Neural progenitor cell (in vitro differentiated cells): ENCODE results near the gene SSBP2. TPM values are rescaled to one million over a fixed set of nuclear protein-coding genes. Genes with fewer than 3 reads are reported as not detected.

ENCODE experiments used
- DNase-seq: peaks from one replicate; pipeline ENCODE4 v3.0.0-alpha.2; 2016; ENCODE audit warnings: low spot score
- H2AFZ ChIP-seq: fragments of 200-600 bp; sonication (generic); replicated peaks from 2 replicates; pipeline ENCODE4 v1.6.1; 2016; ENCODE audit warnings: antibody characterized with exemption
- H3F3A ChIP-seq: fragments of 200-600 bp; sonication (generic); 2 replicates; pipeline ENCODE4 v1.6.1; 2016; ENCODE audit warnings: antibody characterized with exemption, low read depth
- H3K27ac ChIP-seq: fragments of 200-600 bp; sonication (generic); 2 replicates; pipeline ENCODE4 v1.5.1; 2016; ENCODE audit warnings: mild to moderate bottlenecking
- H3K27me3 ChIP-seq: fragments of 200-600 bp; sonication (generic); 2 replicates; pipeline ENCODE4 v1.6.1; 2016; ENCODE audit warnings: mild to moderate bottlenecking, moderate library complexity
- H3K36me3 ChIP-seq: fragments of 200-600 bp; sonication (generic); 2 replicates; pipeline ENCODE4 v1.5.1; 2016
- H3K4me1 ChIP-seq: fragments of 200-600 bp; sonication (generic); 2 replicates; pipeline ENCODE4 v1.6.1; 2016; ENCODE audit warnings: mixed run types
- H3K4me2 ChIP-seq: fragments of 200-600 bp; sonication (generic); 2 replicates; pipeline ENCODE4 v1.6.1; 2016
- H3K4me3 ChIP-seq: fragments of 200-600 bp; sonication (generic); 2 replicates; pipeline ENCODE4 v1.5.1; 2016
- H3K79me2 ChIP-seq: fragments of 200-600 bp; sonication (generic); 2 replicates; pipeline ENCODE4 v1.6.1; 2016; ENCODE audit warnings: low read depth
- H3K9ac ChIP-seq: fragments of 200-600 bp; sonication (generic); 2 replicates; pipeline ENCODE4 v1.6.1; 2016
- H3K9me3 ChIP-seq: fragments of 200-600 bp; sonication (generic); 2 replicates; pipeline ENCODE4 v1.5.1; 2016; ENCODE audit warnings: low read depth
- H4K20me1 ChIP-seq: fragments of 200-600 bp; sonication (generic); 2 replicates; pipeline ENCODE4 v1.6.1; 2016; ENCODE audit warnings: low read depth
- H3K27ac Mint-ChIP-seq: 3 replicates; pipeline ENCODE4 v1.8.0; 2021; ENCODE audit warnings: mixed read lengths
- H3K27me3 Mint-ChIP-seq: 2 replicates; pipeline ENCODE4 v1.8.0; 2022; ENCODE audit warnings: low read depth, mild to moderate bottlenecking, inconsistent platforms, moderate library complexity, mixed read lengths; ENCODE audit not compliant: insufficient read depth
- H3K36me3 Mint-ChIP-seq: 3 replicates; pipeline ENCODE4 v1.8.0; 2021; ENCODE audit warnings: mixed read lengths
- H3K4me1 Mint-ChIP-seq: 3 replicates; pipeline ENCODE4 v1.8.0; 2021; ENCODE audit warnings: mixed read lengths
- H3K4me3 Mint-ChIP-seq: 3 replicates; pipeline ENCODE4 v1.8.0; 2021; ENCODE audit warnings: mild to moderate bottlenecking, moderate library complexity, mixed read lengths
- H3K9me3 Mint-ChIP-seq: 3 replicates; pipeline ENCODE4 v1.8.0; 2020; ENCODE audit warnings: mixed read lengths
- EZH2 ChIP-seq: fragments of 200-600 bp; sonication (generic); IDR thresholded peaks from 2 replicates; pipeline ENCODE4 v1.6.1; 2017; ENCODE audit warnings: antibody characterized with exemption, mild to moderate bottlenecking, moderate library complexity
- EZH2phosphoT487 ChIP-seq: fragments of 200-600 bp; sonication (generic); IDR thresholded peaks from 2 replicates; pipeline ENCODE4 v1.6.1; 2017; ENCODE audit warnings: antibody characterized with exemption
- total RNA-seq: library from RNA; depleted of rRNA; stranded (reverse); fragments of >200 nt; gene quantifications from 2 replicates; pipeline ENCODE4 v1.2.3, GENCODE V29; 2015; ENCODE audit warnings: low replicate concordance
- TF ChIP-seq, protein P1 (sequence below): fragments of 200-600 bp; sonication (generic); IDR thresholded peaks from 2 replicates; pipeline ENCODE4 v1.5.1; 2017; ENCODE audit warnings: antibody characterized with exemption, mild to moderate bottlenecking

The SSBP2 gene
- total RNA-seq, 1 donor from 2014 or later = 175 TPM

DNA sequence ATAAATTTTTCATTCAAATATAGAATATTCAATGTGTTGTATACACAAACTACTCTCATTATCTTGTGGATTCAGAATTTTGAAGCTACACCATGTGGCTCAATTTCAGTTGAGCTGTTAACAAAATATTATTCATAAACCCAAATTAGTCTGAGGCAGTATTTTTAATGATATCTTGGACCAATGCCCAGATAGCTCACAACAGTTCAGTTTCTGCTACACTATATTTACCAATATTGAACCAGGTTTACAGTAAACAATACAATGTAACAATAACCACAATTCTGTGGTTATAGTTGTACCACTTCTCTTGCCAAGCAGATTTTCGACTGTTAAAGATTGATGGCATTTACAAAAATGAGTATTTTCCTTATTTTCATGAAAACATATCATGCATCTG lies 99.9 kb downstream of the SSBP2 start:
- no peaks in the 10 kb centered on the region for H3K4me1 ChIP-seq
- no peaks in the 10 kb centered on the region for H3K27me3 Mint-ChIP-seq
- H3K4me3 ChIP-seq = no peak overlapping the region
- no peak overlapping the region for H2AFZ ChIP-seq
- TF ChIP-seq EZH2phosphoT487 (no peak), EZH2 (no peak)
- TF ChIP-seq, protein P1, sequence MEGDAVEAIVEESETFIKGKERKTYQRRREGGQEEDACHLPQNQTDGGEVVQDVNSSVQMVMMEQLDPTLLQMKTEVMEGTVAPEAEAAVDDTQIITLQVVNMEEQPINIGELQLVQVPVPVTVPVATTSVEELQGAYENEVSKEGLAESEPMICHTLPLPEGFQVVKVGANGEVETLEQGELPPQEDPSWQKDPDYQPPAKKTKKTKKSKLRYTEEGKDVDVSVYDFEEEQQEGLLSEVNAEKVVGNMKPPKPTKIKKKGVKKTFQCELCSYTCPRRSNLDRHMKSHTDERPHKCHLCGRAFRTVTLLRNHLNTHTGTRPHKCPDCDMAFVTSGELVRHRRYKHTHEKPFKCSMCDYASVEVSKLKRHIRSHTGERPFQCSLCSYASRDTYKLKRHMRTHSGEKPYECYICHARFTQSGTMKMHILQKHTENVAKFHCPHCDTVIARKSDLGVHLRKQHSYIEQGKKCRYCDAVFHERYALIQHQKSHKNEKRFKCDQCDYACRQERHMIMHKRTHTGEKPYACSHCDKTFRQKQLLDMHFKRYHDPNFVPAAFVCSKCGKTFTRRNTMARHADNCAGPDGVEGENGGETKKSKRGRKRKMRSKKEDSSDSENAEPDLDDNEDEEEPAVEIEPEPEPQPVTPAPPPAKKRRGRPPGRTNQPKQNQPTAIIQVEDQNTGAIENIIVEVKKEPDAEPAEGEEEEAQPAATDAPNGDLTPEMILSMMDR = no peak
- H3K27ac ChIP-seq = no peak overlapping the region
- no peaks in the 10 kb centered on the region for H3K4me1 Mint-ChIP-seq
- H3K36me3 Mint-ChIP-seq = peaks cover 39% of the 10 kb centered on the region
- no peaks in the 10 kb centered on the region for H3F3A ChIP-seq
- H3K4me2 ChIP-seq = no peak overlapping the region
- H3K9me3 ChIP-seq = no peaks in the 10 kb centered on the region
- no peak overlapping the region for H3K9ac ChIP-seq
- H4K20me1 ChIP-seq = peaks cover 11% of the 10 kb centered on the region
- H3K27me3 ChIP-seq = no peaks in the 10 kb centered on the region
- DNase-seq = no peak
- H3K36me3 ChIP-seq = peaks cover 5% of the 10 kb centered on the region
- H3K9me3 Mint-ChIP-seq = no peaks in the 10 kb centered on the region
- no peak overlapping the region for H3K27ac Mint-ChIP-seq
- H3K4me3 Mint-ChIP-seq = no peak overlapping the region
- H3K79me2 ChIP-seq = peaks cover 47% of the 10 kb centered on the region

DNA sequence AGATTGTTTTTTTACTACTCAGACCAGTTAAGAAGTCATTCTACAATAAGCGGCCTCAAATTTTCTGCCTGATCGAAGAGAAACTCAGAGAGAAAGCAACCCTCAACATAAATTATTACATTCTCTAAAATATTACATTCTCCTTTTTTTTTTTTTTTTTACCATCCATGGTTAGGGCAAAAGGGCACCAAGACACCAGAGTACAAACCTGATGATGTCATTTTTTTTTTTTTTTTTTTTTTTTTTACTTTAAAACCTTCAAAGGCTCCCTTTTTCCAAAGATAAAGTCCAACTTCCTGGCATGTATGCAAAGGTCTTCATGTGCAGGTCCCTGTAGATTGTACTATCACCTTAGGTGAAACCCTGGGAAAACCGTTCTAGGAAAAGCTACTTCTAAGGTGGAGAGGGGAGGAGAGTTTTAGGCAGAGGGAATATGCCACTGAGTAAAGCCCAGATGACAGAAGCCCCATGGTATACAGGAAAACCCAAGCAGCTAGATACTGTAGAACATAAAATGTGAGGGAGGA lies 104.4 kb downstream of the SSBP2 start:
- no peak overlapping the region for H3K4me3 ChIP-seq
- Mint-ChIP-seq H3K4me1 (no peaks in the 10 kb centered on the region), H3K36me3 (peaks cover 21% of the 10 kb centered on the region), H3K27ac (no peak overlapping the region), H3K27me3 (no peaks in the 10 kb centered on the region), H3K9me3 (no peaks in the 10 kb centered on the region), H3K4me3 (no peak overlapping the region)
- TF ChIP-seq, protein P1 = no peak
- TF ChIP-seq EZH2phosphoT487 (no peak), EZH2 (no peak)
- peaks cover 5% of the 10 kb centered on the region for H4K20me1 ChIP-seq
- H3K4me2 ChIP-seq = no peak overlapping the region
- H3K27ac ChIP-seq = no peak overlapping the region
- no peaks in the 10 kb centered on the region for H3K27me3 ChIP-seq
- H3K4me1 ChIP-seq = no peaks in the 10 kb centered on the region
- no peak for DNase-seq
- H3K79me2 ChIP-seq = peaks cover 17% of the 10 kb centered on the region
- peaks cover 5% of the 10 kb centered on the region for H3K36me3 ChIP-seq
- no peak overlapping the region for H2AFZ ChIP-seq
- H3F3A ChIP-seq = no peaks in the 10 kb centered on the region
- H3K9ac ChIP-seq = no peak overlapping the region
- H3K9me3 ChIP-seq = no peaks in the 10 kb centered on the region

DNA sequence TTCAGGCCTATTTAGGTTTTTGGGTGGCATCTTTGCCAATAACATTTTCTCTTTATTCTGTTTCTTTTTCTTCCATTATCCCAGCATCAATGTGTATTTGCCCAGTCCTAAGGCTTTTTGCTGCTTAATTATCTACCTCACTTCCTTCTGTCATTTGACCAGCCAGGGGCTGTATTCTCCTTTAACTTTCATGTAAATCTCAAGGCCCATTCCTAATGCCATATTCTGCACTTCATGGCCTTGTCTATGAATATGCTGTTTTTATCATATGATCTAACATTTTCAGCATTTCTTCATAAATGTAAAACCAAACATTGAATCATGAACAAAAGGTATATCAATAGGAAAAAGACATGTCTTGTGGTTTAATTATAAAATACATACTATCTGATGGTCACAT lies 108.7 kb downstream of the SSBP2 start:
- no peak overlapping the region for H3K27ac ChIP-seq
- TF ChIP-seq EZH2phosphoT487 = no peak
- TF ChIP-seq, protein P1 = no peak
- TF ChIP-seq EZH2 = no peak

More for the DNA sequence above, 108.7 kb downstream of the SSBP2 start:
- no peak for DNase-seq
- Histone ChIP-seq H2AFZ (no peak overlapping the region), H3K4me1 (peaks cover under 1% of the 10 kb centered on the region), H3K4me2 (no peak overlapping the region), H3K27me3 (no peaks in the 10 kb centered on the region), H3K9ac (no peak overlapping the region), H3F3A (no peaks in the 10 kb centered on the region), H3K9me3 (no peaks in the 10 kb centered on the region), H3K79me2 (peaks cover 26% of the 10 kb centered on the region), H4K20me1 (peaks cover 6% of the 10 kb centered on the region), H3K4me3 (no peak overlapping the region), H3K36me3 (no peaks in the 10 kb centered on the region)
- H3K36me3 Mint-ChIP-seq = peaks cover 9% of the 10 kb centered on the region
- no peaks in the 10 kb centered on the region for H3K27me3 Mint-ChIP-seq
- no peaks in the 10 kb centered on the region for H3K9me3 Mint-ChIP-seq
- peaks cover under 1% of the 10 kb centered on the region for H3K4me1 Mint-ChIP-seq
- no peak overlapping the region for H3K27ac Mint-ChIP-seq
- no peak overlapping the region for H3K4me3 Mint-ChIP-seq
